Muscle layer of colon (tissue), 2 donors: ENCODE results near the gene NDRG2.

Experiments used
- H3K27ac ChIP-seq: one replicate; pipeline ENCODE4 v1.7.0; 2013; ENCODE audit warnings: low read depth, mild to moderate bottlenecking, low read length, moderate library complexity
- H3K27me3 ChIP-seq, 2 donors: one replicate each; pipeline ENCODE4 v1.7.0; 2013; ENCODE audit warnings: low read length in 2 of 2, mild to moderate bottlenecking in 2 of 2; ENCODE audit not compliant: insufficient read depth in 2 of 2, control insufficient read depth in 1 of 2
- H3K36me3 ChIP-seq: one replicate; pipeline ENCODE4 v1.7.0; 2013; ENCODE audit warnings: mild to moderate bottlenecking, low read length; ENCODE audit not compliant: insufficient read depth
- H3K4me1 ChIP-seq: one replicate; pipeline ENCODE4 v1.7.0; 2013; ENCODE audit warnings: mild to moderate bottlenecking, low read length; ENCODE audit not compliant: insufficient read depth
- H3K4me3 ChIP-seq, 2 donors: one replicate each; pipeline ENCODE4 v1.7.0; 2013; ENCODE audit warnings: low read length in 2 of 2, low read depth in 1 of 2, mild to moderate bottlenecking in 1 of 2, moderate library complexity in 1 of 2
- H3K9ac ChIP-seq: one replicate; pipeline ENCODE4 v1.7.0; 2013; ENCODE audit warnings: low read length
- H3K9me3 ChIP-seq: one replicate; pipeline ENCODE4 v1.7.0; 2013; ENCODE audit warnings: mild to moderate bottlenecking, low read length
- donor health status: abdominal sarcoma.
- donor health status: Adenocarcinoma of cecum.

Gene NDRG2

GRCh38 chr14:21024585-21025370 is at the start of gene NDRG2:
Gene NDRG2, minus strand, starts transcription at chr14:21025061. Its CDS starts 1,746 bp downstream, at chr14:21023315.
- H3K27ac ChIP-seq: peak within 1 kb of the TSS; percentile 81
- H3K36me3 ChIP-seq: peaks cover 22% of the 10 kb centered on the region
- no peaks in the 10 kb centered on the region for H3K9me3 ChIP-seq
- H3K9ac ChIP-seq: peak within 1 kb of the TSS; percentile 69
- no peaks in the 10 kb centered on the region for H3K27me3 ChIP-seq
- H3K4me3 ChIP-seq: peak within 1 kb of the TSS; percentile 77 to 87
- H3K4me1 ChIP-seq: peaks cover 25% of the 10 kb centered on the region

- H3K36me3 ChIP-seq: peaks cover 56% of the 10 kb centered on the region
- no peaks in the 10 kb centered on the region for H3K27me3 ChIP-seq
- peaks cover 21% of the 10 kb centered on the region for H3K4me1 ChIP-seq
- no peak overlapping the region for H3K4me3 ChIP-seq
- no peak overlapping the region for H3K27ac ChIP-seq
- H3K9me3 ChIP-seq: no peaks in the 10 kb centered on the region
- H3K9ac ChIP-seq: no peak overlapping the region
Observed at GRCh38 chr14:21073921-21074320, 49.1 kb upstream of the NDRG2 start.

GRCh38 chr14:21072781-21073339 is 48.0 kb upstream of the NDRG2 start:
- Histone ChIP-seq H3K27me3 (no peaks in the 10 kb centered on the region), H3K36me3 (peaks cover 46% of the 10 kb centered on the region)

GRCh38 chr14:21072031-21072473 is 47.2 kb upstream of the NDRG2 start:
- no peaks in the 10 kb centered on the region for H3K27me3 ChIP-seq
- no peaks in the 10 kb centered on the region for H3K9me3 ChIP-seq
- H3K4me1 ChIP-seq: peaks cover 30% of the 10 kb centered on the region
- H3K9ac ChIP-seq: peak overlapping the region; percentile 23
- H3K27ac ChIP-seq: peak overlapping the region; percentile 89
- H3K4me3 ChIP-seq: peak overlapping the region; percentile 70 to 92
- H3K36me3 ChIP-seq: peaks cover 38% of the 10 kb centered on the region

More at GRCh38 chr14:21072781-21073339, 48.0 kb upstream of the NDRG2 start:
- no peaks in the 10 kb centered on the region for H3K9me3 ChIP-seq
- H3K4me1 ChIP-seq: peaks cover 30% of the 10 kb centered on the region
- H3K4me3 ChIP-seq: no peak overlapping the region
- no peak overlapping the region for H3K9ac ChIP-seq
- H3K27ac ChIP-seq: no peak overlapping the region

- no peaks in the 10 kb centered on the region for H3K27me3 ChIP-seq
- H3K9ac ChIP-seq: peak overlapping the region; percentile 73
- peaks cover 34% of the 10 kb centered on the region for H3K36me3 ChIP-seq
- H3K9me3 ChIP-seq: no peaks in the 10 kb centered on the region
- H3K4me3 ChIP-seq: peak overlapping the region; percentile 70 to 92
- H3K4me1 ChIP-seq: peaks cover 30% of the 10 kb centered on the region
- peak overlapping the region; percentile 89 for H3K27ac ChIP-seq
Observed at GRCh38 chr14:21071225-21072030, 46.6 kb upstream of the NDRG2 start.

GRCh38 chr14:21070610-21071224 is 45.9 kb upstream of the NDRG2 start:
- peak overlapping the region; percentile 89 for H3K27ac ChIP-seq
- H3K9ac ChIP-seq: peak overlapping the region; percentile 73
- no peaks in the 10 kb centered on the region for H3K9me3 ChIP-seq
- H3K36me3 ChIP-seq: peaks cover 27% of the 10 kb centered on the region
- H3K4me3 ChIP-seq: peak overlapping the region; percentile 70 to 92
- peaks cover 30% of the 10 kb centered on the region for H3K4me1 ChIP-seq
- no peaks in the 10 kb centered on the region for H3K27me3 ChIP-seq

- Histone ChIP-seq H3K4me3 (peak within 1 kb of the TSS; percentile 70 to 92), H3K36me3 (peaks cover 22% of the 10 kb centered on the region), H3K27me3 (no peaks in the 10 kb centered on the region), H3K4me1 (peaks cover 30% of the 10 kb centered on the region), H3K9ac (peak within 1 kb of the TSS; percentile 73), H3K27ac (peak within 1 kb of the TSS; percentile 89), H3K9me3 (no peaks in the 10 kb centered on the region)
Observed at GRCh38 chr14:21070083-21070609, 45.3 kb upstream of the NDRG2 start, which contains the start of gene ARHGEF40. Gene ARHGEF40, plus strand, starts transcription at chr14:21070304. Its CDS starts 93 bp downstream, at chr14:21070397.

GRCh38 chr14:21069388-21070082 is 44.7 kb upstream of the NDRG2 start:
- peaks cover 16% of the 10 kb centered on the region for H3K36me3 ChIP-seq
- H3K4me1 ChIP-seq: peaks cover 30% of the 10 kb centered on the region
- H3K4me3 ChIP-seq: peak overlapping the region; percentile 58 to 92
- H3K27me3 ChIP-seq: no peaks in the 10 kb centered on the region
- no peaks in the 10 kb centered on the region for H3K9me3 ChIP-seq
- peak overlapping the region; percentile 87 for H3K27ac ChIP-seq
- H3K9ac ChIP-seq: peak overlapping the region; percentile 39

- H3K9me3 ChIP-seq: no peaks in the 10 kb centered on the region
- H3K4me1 ChIP-seq: peaks cover 30% of the 10 kb centered on the region
- peaks cover 10% of the 10 kb centered on the region for H3K36me3 ChIP-seq
- H3K4me3 ChIP-seq: peak overlapping the region; percentile 58 to 92
- peak overlapping the region; percentile 39 for H3K9ac ChIP-seq
- H3K27me3 ChIP-seq: no peaks in the 10 kb centered on the region
- peak overlapping the region; percentile 87 for H3K27ac ChIP-seq
Observed at GRCh38 chr14:21068521-21069387, 43.9 kb upstream of the NDRG2 start.
